HFF-Myc (cell line): ENCODE data around the gene BET1L.

Source experiments
- DNase-seq: peaks from one replicate; pipeline ENCODE4 v3.0.0-alpha.2; 2011; ENCODE audit warnings: low read depth; ENCODE audit errors: extremely low read depth
- H3K4me3 ChIP-seq: replicated peaks from 2 replicates; pipeline ENCODE4 v1.5.1; 2011; ENCODE audit warnings: low read depth, mild to moderate bottlenecking, control low read depth, low read length
- TF ChIP-seq, protein P1 (sequence below): IDR thresholded peaks from 2 replicates; pipeline ENCODE4 v1.5.1; 2012; ENCODE audit warnings: mild to moderate bottlenecking, low read depth, low read length, control low read depth; ENCODE audit errors: missing control alignments

The BET1L gene

DNA sequence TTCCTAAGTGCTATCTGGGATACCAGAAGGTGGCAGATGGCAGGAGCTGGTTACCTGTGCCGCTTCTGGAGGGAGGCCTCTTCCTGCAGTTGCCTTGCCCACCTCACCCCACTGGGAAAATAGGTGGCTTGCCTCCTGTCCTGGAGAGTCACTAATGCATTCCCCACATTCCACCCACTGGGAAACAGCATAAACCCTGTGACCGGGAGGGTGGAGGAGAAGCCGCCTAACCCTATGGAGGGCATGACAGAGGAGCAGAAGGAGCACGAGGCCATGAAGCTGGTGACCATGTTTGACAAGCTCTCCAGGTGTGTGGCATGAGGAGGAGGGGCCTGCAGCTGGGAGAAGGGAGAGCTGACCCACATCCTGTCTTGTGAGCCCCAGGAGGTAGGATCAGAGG, 5.9 kb upstream of the BET1L start:
- TF ChIP-seq, protein P1, sequence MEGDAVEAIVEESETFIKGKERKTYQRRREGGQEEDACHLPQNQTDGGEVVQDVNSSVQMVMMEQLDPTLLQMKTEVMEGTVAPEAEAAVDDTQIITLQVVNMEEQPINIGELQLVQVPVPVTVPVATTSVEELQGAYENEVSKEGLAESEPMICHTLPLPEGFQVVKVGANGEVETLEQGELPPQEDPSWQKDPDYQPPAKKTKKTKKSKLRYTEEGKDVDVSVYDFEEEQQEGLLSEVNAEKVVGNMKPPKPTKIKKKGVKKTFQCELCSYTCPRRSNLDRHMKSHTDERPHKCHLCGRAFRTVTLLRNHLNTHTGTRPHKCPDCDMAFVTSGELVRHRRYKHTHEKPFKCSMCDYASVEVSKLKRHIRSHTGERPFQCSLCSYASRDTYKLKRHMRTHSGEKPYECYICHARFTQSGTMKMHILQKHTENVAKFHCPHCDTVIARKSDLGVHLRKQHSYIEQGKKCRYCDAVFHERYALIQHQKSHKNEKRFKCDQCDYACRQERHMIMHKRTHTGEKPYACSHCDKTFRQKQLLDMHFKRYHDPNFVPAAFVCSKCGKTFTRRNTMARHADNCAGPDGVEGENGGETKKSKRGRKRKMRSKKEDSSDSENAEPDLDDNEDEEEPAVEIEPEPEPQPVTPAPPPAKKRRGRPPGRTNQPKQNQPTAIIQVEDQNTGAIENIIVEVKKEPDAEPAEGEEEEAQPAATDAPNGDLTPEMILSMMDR, result no peak
- no peak overlapping the region for H3K4me3 ChIP-seq
- no peak for DNase-seq

DNA sequence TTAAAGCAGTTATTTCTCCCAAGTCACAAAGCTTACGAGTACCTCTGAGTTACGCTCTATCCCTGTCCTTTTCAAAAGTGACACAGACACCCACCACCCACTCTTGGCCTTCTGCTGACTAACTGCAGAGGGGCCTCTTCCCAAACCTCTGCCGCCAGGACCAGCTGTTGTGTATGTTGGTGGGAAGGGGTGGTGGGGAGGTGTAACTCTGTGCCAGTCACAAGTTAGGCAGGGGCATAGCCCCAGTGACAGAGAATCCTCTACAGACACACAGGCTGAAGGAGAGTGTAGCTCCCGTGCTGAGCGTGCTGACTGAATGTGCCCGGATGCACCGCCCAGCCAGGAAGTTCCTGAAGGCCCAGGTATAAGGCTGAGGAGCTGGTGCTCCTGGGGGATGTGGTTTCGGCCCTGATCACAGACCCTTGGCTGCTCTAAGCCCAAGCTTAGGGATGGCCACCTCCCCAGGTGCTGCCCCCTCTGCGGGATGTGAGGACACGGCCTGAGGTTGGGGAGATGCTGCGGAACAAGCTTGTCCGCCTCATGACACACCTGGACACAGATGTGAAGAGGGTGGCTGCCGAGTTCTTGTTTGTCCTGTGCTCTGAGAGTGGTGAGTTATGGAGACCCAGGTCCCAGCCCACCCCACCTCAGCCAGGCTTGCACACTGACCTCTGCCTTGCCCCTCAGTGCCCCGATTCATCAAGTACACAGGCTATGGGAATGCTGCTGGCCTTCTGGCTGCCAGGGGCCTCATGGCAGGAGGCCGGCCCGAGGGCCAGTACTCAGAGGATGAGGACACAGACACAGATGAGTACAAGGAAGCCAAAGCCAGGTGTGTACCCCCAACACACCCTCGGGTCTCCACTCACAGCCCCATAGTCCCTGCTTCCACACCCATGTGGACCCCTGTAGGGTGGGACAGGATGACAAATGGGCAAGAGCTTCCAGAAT, 5.2 kb upstream of the BET1L start:
- TF ChIP-seq, protein P1, result no peak
- no peak for DNase-seq
- H3K4me3 ChIP-seq, result no peak overlapping the region

DNA sequence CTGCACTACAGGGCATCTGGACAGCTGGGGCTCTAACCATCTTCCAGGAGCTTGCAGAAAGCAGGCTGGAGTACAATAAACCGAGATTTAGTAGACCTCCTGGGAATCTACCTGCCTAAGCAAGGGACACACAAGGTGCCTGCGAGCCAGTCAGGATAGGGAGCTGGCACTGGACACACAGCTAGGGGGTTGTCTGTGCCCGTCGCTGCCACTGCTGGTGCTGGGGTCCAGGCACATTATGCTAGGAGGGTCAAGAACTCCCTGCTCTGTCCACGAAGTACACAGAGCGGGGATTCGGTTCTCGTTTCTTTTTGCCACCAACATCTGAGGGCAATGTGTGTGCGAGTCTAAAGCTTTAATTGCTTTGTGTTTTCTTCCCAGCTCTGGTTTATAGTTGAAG, 4.5 kb upstream of the BET1L start:
- H3K4me3 ChIP-seq, result no peak overlapping the region
- DNase-seq, result no peak
- TF ChIP-seq, protein P1, result no peak

DNA sequence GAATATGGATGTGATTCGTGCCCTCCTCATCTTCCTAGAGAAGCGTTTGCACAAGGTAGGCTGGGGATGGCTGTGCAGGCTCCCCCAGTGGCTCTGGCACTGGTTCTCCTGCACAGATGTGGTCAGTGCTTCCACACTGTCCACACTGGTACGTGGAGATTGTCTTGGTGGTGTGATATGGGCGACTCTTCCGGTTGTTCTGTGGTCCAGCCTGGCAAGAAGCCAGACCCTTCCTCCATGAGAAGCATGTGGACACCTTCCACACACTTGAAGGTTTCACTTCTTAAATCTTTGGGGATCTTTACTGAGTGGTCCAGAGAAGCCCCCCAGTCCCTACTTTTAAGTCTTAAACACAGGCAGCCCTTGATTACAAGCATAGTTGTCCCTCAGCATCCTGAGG, 4.1 kb upstream of the BET1L start:
- DNase-seq, result no peak
- no peak overlapping the region for H3K4me3 ChIP-seq
- TF ChIP-seq, protein P1, result no peak

DNA sequence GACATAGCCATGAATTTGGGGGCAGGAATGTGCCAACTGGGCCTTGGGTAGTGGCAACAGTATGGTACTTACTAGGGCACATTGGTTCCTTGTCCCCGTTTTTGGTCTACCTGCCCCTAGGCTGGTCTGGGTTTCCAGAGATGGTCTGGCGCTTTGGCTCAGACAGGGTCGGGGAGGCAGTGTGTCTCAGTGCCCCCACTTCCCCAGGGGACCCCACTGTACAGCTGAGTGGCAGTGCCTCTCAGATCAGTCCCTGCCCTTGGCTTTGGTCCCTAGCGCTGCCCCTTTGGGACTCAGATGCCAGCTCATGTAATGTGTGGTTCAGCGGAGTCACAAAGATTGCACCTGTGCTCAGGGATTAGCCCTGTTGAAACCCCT, 3.6 kb upstream of the BET1L start:
- TF ChIP-seq, protein P1, result no peak
- H3K4me3 ChIP-seq, result peak overlapping the region; percentile 70; the same call in 1 of the 2 replicates
- no peak for DNase-seq

DNA sequence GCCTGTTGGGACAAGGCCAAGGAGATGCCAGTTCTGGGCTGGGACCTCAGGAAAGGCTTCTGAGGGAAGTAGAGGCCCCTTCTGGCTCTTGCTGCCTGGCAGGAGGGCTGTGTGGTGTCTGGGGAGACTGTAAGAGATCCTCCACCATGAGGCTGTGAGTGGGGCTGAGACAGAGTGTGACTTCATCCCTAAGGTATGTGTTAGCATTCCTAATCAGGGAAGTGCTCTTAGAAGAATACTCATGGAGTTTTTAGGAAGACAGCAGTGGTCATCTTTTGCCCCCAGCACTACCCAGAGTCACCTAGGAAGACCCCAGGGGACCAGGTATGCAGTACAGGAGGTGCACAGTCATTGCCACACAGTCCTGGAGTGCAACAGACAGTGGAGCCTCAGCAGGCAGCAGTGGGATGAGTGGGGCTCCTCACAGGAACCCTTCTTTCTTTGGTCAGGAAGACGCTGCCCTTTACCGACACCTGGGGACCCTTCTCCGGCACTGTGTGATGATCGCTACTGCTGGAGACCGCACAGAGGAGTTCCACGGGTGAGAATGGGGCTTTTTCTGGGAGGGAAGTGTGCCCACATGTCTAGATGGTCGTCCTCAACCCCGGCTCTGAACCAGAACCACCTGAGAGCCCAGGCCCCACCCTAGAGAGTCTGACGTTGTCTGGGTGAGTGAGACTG, 3.1 kb upstream of the BET1L start:
- peak; percentile 35 for DNase-seq
- H3K4me3 ChIP-seq, result peak overlapping the region; percentile 70
- TF ChIP-seq, protein P1, result no peak
